ENCODE results near the gene FOXC1. TPM values are rescaled to one million over a fixed set of nuclear protein-coding genes. Genes with fewer than 3 reads are reported as not detected.

FOXC1 gene
- total and polyA plus RNA-seq, 2 of the 13 experiments (the other 11 are each of a cell fraction or from before 2014, with no cell fraction given) = 0.44 to 0.55 TPM

DNA sequence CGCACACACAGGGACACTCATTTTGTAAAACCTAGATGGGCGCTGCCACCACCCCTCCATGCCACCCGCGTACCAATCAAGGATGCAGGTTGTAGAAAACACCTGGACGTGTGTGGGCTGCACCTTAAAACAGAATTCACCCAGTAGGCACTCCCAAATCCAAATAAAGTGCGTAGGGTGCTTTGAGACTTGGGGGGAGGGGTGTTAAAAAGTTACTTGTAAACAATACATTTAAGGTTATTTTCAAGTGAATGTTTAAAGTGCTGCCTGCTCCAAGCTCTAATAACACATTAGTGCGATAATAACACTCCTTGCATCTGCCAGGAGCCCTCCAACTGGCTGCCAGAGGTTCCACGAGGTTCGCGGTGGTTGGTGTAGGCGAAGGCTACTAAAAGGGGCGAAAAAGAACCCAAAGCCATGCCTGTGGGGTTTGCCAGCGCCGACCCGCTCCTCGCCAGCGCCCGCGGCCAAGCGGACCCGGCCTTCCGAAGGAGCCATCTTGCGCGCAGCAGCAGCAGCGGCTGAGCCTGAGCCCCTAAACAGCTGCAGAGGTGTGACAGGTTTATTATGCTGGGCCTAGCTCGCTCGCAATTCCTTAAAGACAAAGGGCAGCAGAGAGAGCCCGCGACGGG, 11.5 kb downstream of the FOXC1 start:
- DNase-seq (ENCODE audit: low spot score) (no peak), ATAC-seq (no peak), FAIRE-seq (no peak)
- no peaks in the 10 kb centered on the region for H3K79me2 ChIP-seq (ENCODE audit: insufficient read depth, low read length)
- ChIA-PET CTCF (ENCODE audit: low intra/inter-chr PET ratio, low total read pairs) (no interaction called here), POLR2A (no interaction called here)
- no peak overlapping the region for H2AFZ ChIP-seq (ENCODE audit: low read length)
- no peaks in the 10 kb centered on the region for H3K4me1 ChIP-seq (ENCODE audit: insufficient read depth, low read length)
- H3K4me2 ChIP-seq (ENCODE audit: low read depth, low read length) = no peak overlapping the region
- intact Hi-C loops (cut with micrococcal nuclease; ENCODE audit: unreplicated experiment) (no loop called here), in situ Hi-C loops (cut with HindIII; ENCODE audit: extremely low pct_ligation_motif_present, low pct_unique_long_range_greater_than_20kb) (no loop called here)
- H4K20me1 ChIP-seq (ENCODE audit: insufficient read depth, low read length) = no peaks in the 10 kb centered on the region; the same call in 1 of the 2 replicates
- WGBS (ENCODE audit: low lambda C conversion rate) = 97% methylated on average over 30 of the region's 30 CpGs
- TF ChIP-seq KLF9 (CRISPR knock-in tag; IDR thresholded peaks at IDR 0.05; ENCODE audit: low read depth) (no peak), HDAC6 (IDR thresholded peaks at IDR 0.05; ENCODE audit: low read depth, low read length) (no peak), AGO2 (optimal IDR thresholded peaks at IDR 0.05; ENCODE audit: low read depth, low read length) (peak; percentile 42), TBX3 (IDR thresholded peaks at IDR 0.05; ENCODE audit: borderline replicate concordance) (no peak)
- TF ChIP-seq, protein P1, sequence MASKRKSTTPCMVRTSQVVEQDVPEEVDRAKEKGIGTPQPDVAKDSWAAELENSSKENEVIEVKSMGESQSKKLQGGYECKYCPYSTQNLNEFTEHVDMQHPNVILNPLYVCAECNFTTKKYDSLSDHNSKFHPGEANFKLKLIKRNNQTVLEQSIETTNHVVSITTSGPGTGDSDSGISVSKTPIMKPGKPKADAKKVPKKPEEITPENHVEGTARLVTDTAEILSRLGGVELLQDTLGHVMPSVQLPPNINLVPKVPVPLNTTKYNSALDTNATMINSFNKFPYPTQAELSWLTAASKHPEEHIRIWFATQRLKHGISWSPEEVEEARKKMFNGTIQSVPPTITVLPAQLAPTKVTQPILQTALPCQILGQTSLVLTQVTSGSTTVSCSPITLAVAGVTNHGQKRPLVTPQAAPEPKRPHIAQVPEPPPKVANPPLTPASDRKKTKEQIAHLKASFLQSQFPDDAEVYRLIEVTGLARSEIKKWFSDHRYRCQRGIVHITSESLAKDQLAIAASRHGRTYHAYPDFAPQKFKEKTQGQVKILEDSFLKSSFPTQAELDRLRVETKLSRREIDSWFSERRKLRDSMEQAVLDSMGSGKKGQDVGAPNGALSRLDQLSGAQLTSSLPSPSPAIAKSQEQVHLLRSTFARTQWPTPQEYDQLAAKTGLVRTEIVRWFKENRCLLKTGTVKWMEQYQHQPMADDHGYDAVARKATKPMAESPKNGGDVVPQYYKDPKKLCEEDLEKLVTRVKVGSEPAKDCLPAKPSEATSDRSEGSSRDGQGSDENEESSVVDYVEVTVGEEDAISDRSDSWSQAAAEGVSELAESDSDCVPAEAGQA (IDR thresholded peaks at IDR 0.05; ENCODE audit: low read depth) = no peak
- TF ChIP-seq, protein P1 (CRISPR knock-in tag; IDR thresholded peaks at IDR 0.05; ENCODE audit: borderline replicate concordance) = no peak
- no peaks in the 10 kb centered on the region for H3K9me3 ChIP-seq (ENCODE audit: low read length)
- no peak overlapping the region for H3K27ac ChIP-seq (ENCODE audit: extremely low read length, insufficient read depth, low read length)
- H3K36me3 ChIP-seq (replicated peaks in 1 of 2; ENCODE audit: control insufficient read depth in 1 of 2, insufficient read depth in 2 of 2, low read length in 2 of 2) = peaks cover 4 to 34% of the 10 kb centered on the region in 2 experiments; a peak in 4 of 5 replicates
- H3K27me3 ChIP-seq (ENCODE audit: control insufficient read depth in 1 of 2, insufficient read depth in 2 of 2, low read length in 2 of 2) = no peaks in the 10 kb centered on the region
- no TSS peak for BruUV-seq (replicated peaks)
- no peak overlapping the region for H3K9ac ChIP-seq (ENCODE audit: insufficient read depth, low read depth, low read length)
- H3K4me3 ChIP-seq (replicated peaks in 1 of 3; ENCODE audit: insufficient read depth in 1 of 3, low read depth in 2 of 3, low read length in 3 of 3) = no peak overlapping the region

Measured in HepG2 (cell line).